Hematopoietic multipotent progenitor cell treated with erythropoietin and hydrocortisone succinate and interleukin-3 and kit ligand, for 17 days (in vitro differentiated cells): ENCODE results near the gene MIPOL1.
"Not testable (repeated sequence)": the region's sequence is repeated elsewhere in the genome, so short reads cannot be mapped to it uniquely, and the experiment has no call there.

ENCODE experiments used
- DNase-seq: peaks from one replicate; pipeline ENCODE4 v3.0.0-alpha.2; 2015; ENCODE audit warnings: low spot score

The MIPOL1 gene

GRCh38 chr14:37234222-37234621 is 36.5 kb downstream of the MIPOL1 start:
- no peak for DNase-seq

GRCh38 chr14:37236044-37236443 is 38.3 kb downstream of the MIPOL1 start:
- DNase-seq: not testable (repeated sequence)

GRCh38 chr14:37237094-37237493 is 39.4 kb downstream of the MIPOL1 start:
- DNase-seq: no peak

GRCh38 chr14:37237735-37238200 is 40.0 kb downstream of the MIPOL1 start:
- DNase-seq: no peak

DNA sequence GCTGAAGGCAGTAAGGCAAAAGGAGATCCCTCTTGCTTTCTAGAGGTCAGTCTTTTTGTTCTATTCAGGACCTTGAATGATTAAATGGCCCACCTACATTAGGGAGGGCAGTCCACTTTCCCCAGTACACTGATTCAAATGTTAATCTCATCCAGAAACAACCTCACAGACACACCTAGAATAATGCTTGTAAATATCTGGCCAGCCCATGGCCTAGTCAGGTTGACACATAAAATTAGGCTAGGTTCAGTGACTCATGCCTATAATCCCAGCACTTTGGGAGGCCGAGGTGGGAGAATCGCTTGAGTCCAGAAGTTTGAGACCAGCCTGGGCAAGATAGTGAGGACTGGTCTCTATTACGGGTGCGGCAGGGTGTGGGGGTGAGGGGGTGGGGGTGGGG is 43.5 kb downstream of the MIPOL1 start:
- no peak for DNase-seq

GRCh38 chr14:37246427-37246829 is 48.7 kb downstream of the MIPOL1 start:
- peak; percentile 54 for DNase-seq

- no peak for DNase-seq
Observed at GRCh38 chr14:37247791-37248461, 50.2 kb downstream of the MIPOL1 start.

DNA sequence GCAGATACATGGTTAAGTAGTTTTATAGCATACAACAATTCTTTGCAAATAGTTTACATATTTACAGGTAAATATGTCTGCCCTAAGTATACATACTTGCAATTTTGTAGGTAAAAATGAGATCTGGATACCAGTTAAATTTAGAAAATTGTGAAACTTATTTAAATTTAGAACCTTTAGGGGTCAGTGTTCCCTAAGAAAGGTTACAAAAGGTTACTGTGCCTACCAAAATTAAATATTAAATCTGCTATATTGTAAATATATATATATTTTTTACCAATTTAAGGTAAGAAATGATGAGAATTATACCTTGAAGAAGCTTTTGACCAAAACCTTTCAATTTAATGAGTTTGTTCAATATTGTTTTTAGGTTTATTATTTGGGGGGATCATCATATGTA is 54.0 kb downstream of the MIPOL1 start:
- DNase-seq: no peak

GRCh38 chr14:37252434-37252833 is 54.7 kb downstream of the MIPOL1 start:
- DNase-seq: no peak

DNA sequence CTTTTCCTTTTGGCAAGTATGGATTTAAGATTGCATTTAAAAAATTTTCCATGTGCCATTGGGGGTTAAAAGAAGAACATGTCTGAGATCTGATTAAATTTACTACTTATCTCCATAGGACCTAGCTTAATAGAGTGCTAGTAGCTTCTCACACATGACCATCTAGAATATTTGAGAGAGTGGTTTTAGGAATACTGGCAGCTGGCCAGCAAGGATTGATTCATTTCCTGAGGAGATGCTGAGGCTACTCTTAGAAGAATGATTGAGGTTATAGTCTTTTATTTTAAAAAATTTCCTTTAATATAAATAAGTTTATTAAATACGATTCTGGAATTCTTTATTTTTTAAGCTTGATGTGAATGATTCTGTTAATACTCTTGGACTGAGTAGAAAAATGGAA is 56.2 kb downstream of the MIPOL1 start:
- DNase-seq: no peak

DNA sequence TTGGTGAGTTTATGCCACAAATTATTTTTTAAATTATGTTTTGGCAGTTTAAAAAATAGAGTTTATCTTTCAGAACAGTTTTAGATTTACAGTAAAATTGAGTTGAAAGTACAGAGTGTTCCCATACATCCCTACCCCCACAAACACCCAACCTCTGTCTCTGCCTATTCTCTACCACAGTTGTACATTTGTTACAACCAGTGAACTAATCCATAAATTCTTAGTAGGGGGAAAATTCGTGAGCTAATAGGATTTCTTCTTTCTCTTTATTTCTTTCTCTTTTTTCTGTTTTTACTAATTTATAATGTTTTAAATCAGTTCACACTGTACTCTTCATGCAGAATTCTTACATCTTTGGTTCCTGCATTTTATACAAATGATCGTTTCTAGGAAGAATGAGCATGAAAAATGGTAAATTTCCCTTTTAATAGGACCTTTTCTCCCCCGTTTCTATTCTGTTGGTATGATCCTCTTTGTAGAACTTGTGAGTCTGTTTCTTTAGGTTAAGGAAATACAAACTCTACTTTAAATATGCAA is 56.7 kb downstream of the MIPOL1 start:
- no peak for DNase-seq

DNA sequence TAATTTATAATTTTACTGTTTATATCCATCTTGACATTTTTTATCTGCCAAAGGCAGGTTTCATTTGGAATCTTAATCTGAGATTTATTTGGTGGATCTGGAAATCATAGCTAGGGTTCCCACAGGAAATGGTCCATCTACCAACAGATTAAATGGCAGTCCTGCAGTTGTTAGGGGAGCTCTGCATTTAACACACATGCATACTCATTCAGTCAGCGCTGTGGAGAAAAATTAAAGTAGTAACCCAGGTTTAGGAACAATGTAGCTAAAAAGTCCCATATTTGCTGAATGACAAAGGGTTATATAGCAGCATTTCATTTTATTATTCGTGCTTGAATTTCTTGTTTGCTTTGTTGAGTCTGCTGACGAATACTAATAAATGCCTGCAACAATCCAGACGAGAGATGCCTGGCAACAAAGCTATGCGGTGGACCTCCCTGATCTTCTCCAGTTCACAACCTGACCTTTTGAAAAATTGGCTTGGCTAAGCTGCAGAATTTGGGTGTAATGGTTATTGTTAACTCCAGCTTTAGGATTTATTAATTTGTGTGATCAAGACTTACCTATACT is 59.8 kb downstream of the MIPOL1 start:
- no peak for DNase-seq

DNA sequence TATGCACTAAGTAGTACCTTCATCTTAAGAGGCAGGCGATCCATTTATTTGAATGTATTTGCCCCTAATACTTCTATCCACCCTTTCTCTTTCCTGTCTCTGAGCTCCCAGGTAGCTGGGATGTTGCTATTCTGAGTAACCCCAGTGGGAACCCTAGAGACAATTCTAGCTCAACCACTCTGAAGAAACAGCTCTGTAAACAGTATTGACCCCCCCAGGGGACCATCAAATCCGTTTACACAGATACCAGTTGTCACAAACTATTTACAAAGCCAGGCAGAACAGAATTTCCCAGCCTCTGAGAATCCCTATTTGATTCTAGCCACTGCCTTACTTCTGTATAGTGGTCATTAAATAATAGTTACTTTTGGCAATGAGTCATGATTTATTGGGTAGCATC is 64.9 kb downstream of the MIPOL1 start:
- DNase-seq: no peak

- DNase-seq: no peak
Observed at GRCh38 chr14:37263656-37264236, 66.0 kb downstream of the MIPOL1 start.

GRCh38 chr14:37268788-37269187 is 71.1 kb downstream of the MIPOL1 start:
- DNase-seq: no peak

GRCh38 chr14:37270629-37271028 is 72.9 kb downstream of the MIPOL1 start:
- no peak for DNase-seq

DNA sequence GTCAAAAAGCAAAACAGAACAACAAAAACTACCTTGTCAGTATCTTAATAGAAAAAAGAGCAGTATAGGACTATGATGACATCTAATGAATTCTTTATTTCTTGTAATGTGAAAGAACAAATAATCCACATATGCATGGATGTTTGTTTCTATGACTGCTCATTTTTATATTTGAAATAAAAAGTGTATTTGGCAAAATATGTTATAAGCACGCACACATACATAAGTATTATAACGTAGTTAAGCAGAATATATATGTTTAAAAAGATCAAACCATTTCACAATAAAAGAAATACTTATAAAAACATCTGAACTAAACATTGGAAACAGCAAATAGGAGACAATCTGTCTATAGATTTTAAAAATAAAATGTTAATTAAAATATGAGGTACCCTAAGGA is 74.8 kb downstream of the MIPOL1 start:
- no peak for DNase-seq

- DNase-seq: no peak
Observed at GRCh38 chr14:37274652-37275051, 76.9 kb downstream of the MIPOL1 start.

GRCh38 chr14:37275963-37276362 is 78.2 kb downstream of the MIPOL1 start:
- DNase-seq: no peak

GRCh38 chr14:37278636-37279538 is 81.2 kb downstream of the MIPOL1 start:
- no peak for DNase-seq

- no peak for DNase-seq
Observed at GRCh38 chr14:37279818-37280217, 82.1 kb downstream of the MIPOL1 start.

- no peak for DNase-seq
Observed at GRCh38 chr14:37284760-37285159, 87.0 kb downstream of the MIPOL1 start.
